HCT116 (cell line): ENCODE results near the gene NAA50. TPM values are rescaled to one million over a fixed set of nuclear protein-coding genes. Genes with fewer than 3 reads are reported as not detected.

Experiments used
- ATAC-seq: fragments of 200-7000 bp; cut with Tn5 transposase; 2 replicates; pipeline ENCODE4 v1.9.1; 2020; ENCODE audit warnings: mild to moderate bottlenecking, moderate library complexity
- BruUV-seq: library from RNA; stranded (reverse); fragments of 400-500 nt; replicated peaks from 2 replicates; lab custom pipeline; 2021; lab: Mats Ljungman, UMichigan
- CTCF ChIA-PET: fragments of 300-600 bp; sonication (Branson Sonifier 250); formaldehyde crosslinking; loops from one replicate; lab custom pipeline; 2021; ENCODE audit warnings: antibody characterized with exemption; lab: Charles Lee
- POLR2A ChIA-PET: fragments of 300-600, 350-600 bp; sonication (Branson Sonifier 250); formaldehyde crosslinking; loops from one replicate; lab custom pipeline; 2021; ENCODE audit warnings: antibody characterized with exemption; lab: Charles Lee
- RAD21 ChIA-PET, 2 experiments: fragments of 300-600 bp; sonication (Branson Sonifier 250); formaldehyde crosslinking; loops; one replicate each; lab custom pipeline; 2023; ENCODE audit warnings: low total read pairs in 2 of 2; ENCODE audit not compliant: uncharacterized antibody in 2 of 2, unreplicated experiment in 2 of 2, low non-redundant PET in 1 of 2; lab: Charles Lee
- DNase-seq: peaks from one replicate; pipeline ENCODE4 v3.0.0-alpha.2; 2010; ENCODE audit warnings: low read depth, low spot score
- H2AFZ ChIP-seq: fragments of 200-600 bp; shearing (Covaris generic), sonication (generic); 2 replicates; pipeline ENCODE4 v1.6.1; 2017; ENCODE audit warnings: low read depth, mixed run types, mixed read lengths, antibody characterized with exemption, low read length; ENCODE audit not compliant: poor library complexity, severe bottlenecking
- H3K27ac ChIP-seq: 2 replicates; pipeline ENCODE4 v1.5.1; 2012; ENCODE audit warnings: low read depth, low read length
- H3K27me3 ChIP-seq: fragments of 200-600 bp; sonication (generic); 2 replicates; pipeline ENCODE4 v1.6.1; 2016; ENCODE audit warnings: mixed run types, low read length, mixed read lengths; ENCODE audit not compliant: insufficient read depth
- H3K36me3 ChIP-seq, 2 experiments: fragments of 200-500 bp in 1 of 2; fragments of 200-600 bp in 1 of 2; sonication (Bioruptor generic) in 1 of 2; sonication (generic) in 1 of 2; 2 replicates each; pipeline versions ENCODE4 v1.5.1 to v1.6.1; 2014 to 2016; ENCODE audit warnings: low read length in 2 of 2, inconsistent platforms in 1 of 2, mixed read lengths in 1 of 2, mixed run types in 1 of 2; ENCODE audit not compliant: insufficient read depth in 2 of 2, control insufficient read depth in 1 of 2
- H3K4me1 ChIP-seq, 2 experiments: fragments of 200-600 bp in 1 of 2; sonication (generic) in 1 of 2; 2 replicates each; pipeline versions ENCODE4 v1.5.1 to v1.6.1; 2012 to 2017; ENCODE audit warnings: low read length in 2 of 2, inconsistent platforms in 1 of 2, mild to moderate bottlenecking in 1 of 2, mixed read lengths in 1 of 2, mixed run types in 1 of 2, moderate library complexity in 1 of 2; ENCODE audit not compliant: insufficient read depth in 2 of 2, control insufficient read depth in 1 of 2
- H3K4me2 ChIP-seq: fragments of 200-600 bp; sonication (generic); 2 replicates; pipeline ENCODE4 v1.6.1; 2017; ENCODE audit warnings: mixed run types, low read length, mixed read lengths
- H3K4me3 ChIP-seq, 2 experiments: fragments of 200-600 bp in 1 of 2; sonication (generic) in 1 of 2; replicated peaks in 1 of 2; 2 replicates each; pipeline ENCODE4 v1.5.1; 2011 to 2016; ENCODE audit warnings: low read length in 2 of 2, control low read depth in 1 of 2, low read depth in 1 of 2, mild to moderate bottlenecking in 1 of 2, mixed read lengths in 1 of 2, mixed run types in 1 of 2
- H3K79me2 ChIP-seq: fragments of 200-600 bp; sonication (generic); 2 replicates; pipeline ENCODE4 v1.6.1; 2017; ENCODE audit warnings: mild to moderate bottlenecking, mixed run types, low read length, moderate library complexity, mixed read lengths; ENCODE audit not compliant: insufficient read depth
- H3K9ac ChIP-seq: fragments of 200-600 bp; sonication (generic); 2 replicates; pipeline ENCODE4 v1.6.1; 2016; ENCODE audit warnings: low read length, mixed read lengths
- H3K9me2 ChIP-seq: fragments of 200-600 bp; sonication (generic), shearing (Covaris generic); 2 replicates; pipeline ENCODE4 v1.6.1; 2017; ENCODE audit warnings: mixed run types, mild to moderate bottlenecking, moderate library complexity; ENCODE audit not compliant: insufficient read depth
- H3K9me3 ChIP-seq, 2 experiments: fragments of 200-500 bp in 1 of 2; fragments of 200-600 bp in 1 of 2; sonication (Bioruptor generic) in 1 of 2; sonication (generic) in 1 of 2; 2 replicates each; pipeline ENCODE4 v1.6.1; 2014 to 2017; ENCODE audit warnings: low read length in 2 of 2, mixed read lengths in 2 of 2, inconsistent platforms in 1 of 2, low read depth in 1 of 2, mild to moderate bottlenecking in 1 of 2, mixed run types in 1 of 2, moderate library complexity in 1 of 2; ENCODE audit not compliant: control insufficient read depth in 1 of 2, insufficient read depth in 1 of 2
- H4K20me1 ChIP-seq: fragments of 200-600 bp; sonication (generic), shearing (Covaris generic); 2 replicates; pipeline ENCODE4 v1.6.1; 2017; ENCODE audit warnings: mixed run types, mild to moderate bottlenecking, moderate library complexity; ENCODE audit not compliant: insufficient read depth
- CBX3 ChIP-seq: IDR thresholded peaks from 2 replicates; pipeline ENCODE4 v1.6.1; 2012; ENCODE audit warnings: low read depth
- CTCF ChIP-seq, 3 experiments: fragments of 200-600 bp in 1 of 3; sonication (generic) in 1 of 3; IDR thresholded peaks in 2 of 3; conservative IDR thresholded peaks in 1 of 3; 2 replicates each; pipeline ENCODE4 v1.5.1; 2012 to 2017; ENCODE audit warnings: low read depth in 2 of 3, low read length in 2 of 3, antibody characterized with exemption in 1 of 3, borderline replicate concordance in 1 of 3, control low read depth in 1 of 3, mild to moderate bottlenecking in 1 of 3, mixed read lengths in 1 of 3, mixed run types in 1 of 3, moderate library complexity in 1 of 3; ENCODE audit not compliant: insufficient read depth in 1 of 3
- ELF1 ChIP-seq: IDR thresholded peaks from 2 replicates; pipeline ENCODE4 v1.6.1; 2012; ENCODE audit warnings: low read depth, borderline replicate concordance
- FOSL1 ChIP-seq: IDR thresholded peaks from 2 replicates; pipeline ENCODE4 v1.6.1; 2012; ENCODE audit warnings: low read depth
- POLR2AphosphoS5 ChIP-seq: IDR thresholded peaks from 2 replicates; pipeline ENCODE4 v1.6.1; 2011; ENCODE audit warnings: mild to moderate bottlenecking, low read depth, low read length, moderate library complexity
- SP1 ChIP-seq: IDR thresholded peaks from 2 replicates; pipeline ENCODE4 v1.6.1; 2012; ENCODE audit warnings: low read depth
- intact Hi-C: fragments of 100-400 bp; cut with micrococcal nuclease; formaldehyde crosslinking; loops from 2 replicates; pipeline ENCODE4 v1.10.0; 2022
- total RNA-seq: library from RNA; stranded (reverse); gene quantifications from one replicate; pipeline ENCODE4 v1.2.1, GENCODE V29; 2021; ENCODE audit not compliant: unreplicated experiment
- TF ChIP-seq, protein P1 (sequence below): IDR thresholded peaks from 2 replicates; pipeline ENCODE4 v1.6.1; 2012
- TF ChIP-seq, protein P2 (sequence below): IDR thresholded peaks from 2 replicates; pipeline ENCODE4 v1.6.1; 2012; ENCODE audit warnings: low read depth
- TF ChIP-seq, protein P3 (sequence below): IDR thresholded peaks from 2 replicates; pipeline ENCODE4 v1.6.1; 2012

NAA50 gene
- total RNA-seq, 1 experiment from 2014 or later: 233 TPM

- no peak for ATAC-seq
- TF ChIP-seq, protein P1, sequence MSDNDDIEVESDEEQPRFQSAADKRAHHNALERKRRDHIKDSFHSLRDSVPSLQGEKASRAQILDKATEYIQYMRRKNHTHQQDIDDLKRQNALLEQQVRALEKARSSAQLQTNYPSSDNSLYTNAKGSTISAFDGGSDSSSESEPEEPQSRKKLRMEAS: no peak
- TF ChIP-seq SP1 (no peak), CTCF (IDR thresholded peaks at IDR 0.05 in 2 of 3, conservative IDR thresholded peaks at IDR 0.05 in 1 of 3; ENCODE audit: borderline replicate concordance in 1 of 3, insufficient read depth in 1 of 3, low read depth in 2 of 3, low read length in 2 of 3) (no peak), FOSL1 (no peak), CBX3 (no peak), ELF1 (no peak), POLR2AphosphoS5 (no peak)
- TF ChIP-seq, protein P2, sequence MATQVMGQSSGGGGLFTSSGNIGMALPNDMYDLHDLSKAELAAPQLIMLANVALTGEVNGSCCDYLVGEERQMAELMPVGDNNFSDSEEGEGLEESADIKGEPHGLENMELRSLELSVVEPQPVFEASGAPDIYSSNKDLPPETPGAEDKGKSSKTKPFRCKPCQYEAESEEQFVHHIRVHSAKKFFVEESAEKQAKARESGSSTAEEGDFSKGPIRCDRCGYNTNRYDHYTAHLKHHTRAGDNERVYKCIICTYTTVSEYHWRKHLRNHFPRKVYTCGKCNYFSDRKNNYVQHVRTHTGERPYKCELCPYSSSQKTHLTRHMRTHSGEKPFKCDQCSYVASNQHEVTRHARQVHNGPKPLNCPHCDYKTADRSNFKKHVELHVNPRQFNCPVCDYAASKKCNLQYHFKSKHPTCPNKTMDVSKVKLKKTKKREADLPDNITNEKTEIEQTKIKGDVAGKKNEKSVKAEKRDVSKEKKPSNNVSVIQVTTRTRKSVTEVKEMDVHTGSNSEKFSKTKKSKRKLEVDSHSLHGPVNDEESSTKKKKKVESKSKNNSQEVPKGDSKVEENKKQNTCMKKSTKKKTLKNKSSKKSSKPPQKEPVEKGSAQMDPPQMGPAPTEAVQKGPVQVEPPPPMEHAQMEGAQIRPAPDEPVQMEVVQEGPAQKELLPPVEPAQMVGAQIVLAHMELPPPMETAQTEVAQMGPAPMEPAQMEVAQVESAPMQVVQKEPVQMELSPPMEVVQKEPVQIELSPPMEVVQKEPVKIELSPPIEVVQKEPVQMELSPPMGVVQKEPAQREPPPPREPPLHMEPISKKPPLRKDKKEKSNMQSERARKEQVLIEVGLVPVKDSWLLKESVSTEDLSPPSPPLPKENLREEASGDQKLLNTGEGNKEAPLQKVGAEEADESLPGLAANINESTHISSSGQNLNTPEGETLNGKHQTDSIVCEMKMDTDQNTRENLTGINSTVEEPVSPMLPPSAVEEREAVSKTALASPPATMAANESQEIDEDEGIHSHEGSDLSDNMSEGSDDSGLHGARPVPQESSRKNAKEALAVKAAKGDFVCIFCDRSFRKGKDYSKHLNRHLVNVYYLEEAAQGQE: no peak
- TF ChIP-seq, protein P3, sequence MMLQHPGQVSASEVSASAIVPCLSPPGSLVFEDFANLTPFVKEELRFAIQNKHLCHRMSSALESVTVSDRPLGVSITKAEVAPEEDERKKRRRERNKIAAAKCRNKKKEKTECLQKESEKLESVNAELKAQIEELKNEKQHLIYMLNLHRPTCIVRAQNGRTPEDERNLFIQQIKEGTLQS: no peak
- H3K27ac ChIP-seq: no peak overlapping the region
- H3K4me1 ChIP-seq: peaks cover 0 to under 1% of the 10 kb centered on the region in 2 experiments; a peak in 1 of 4 replicates
- H3K27me3 ChIP-seq: no peaks in the 10 kb centered on the region
- peaks cover 47% of the 10 kb centered on the region for H3K79me2 ChIP-seq
- no peak overlapping the region for H2AFZ ChIP-seq
- BruUV-seq: no TSS peak
- ChIA-PET CTCF (no interaction called here), RAD21 (no interaction called here), POLR2A (no interaction called here)
- intact Hi-C loops: no loop called here
- no peaks in the 10 kb centered on the region for H3K36me3 ChIP-seq
- DNase-seq: no peak
- H3K4me2 ChIP-seq: no peak overlapping the region
- no peaks in the 10 kb centered on the region; the same call in 1 of the 2 replicates for H4K20me1 ChIP-seq
- H3K9me2 ChIP-seq: no peaks in the 10 kb centered on the region
- H3K9ac ChIP-seq: no peak overlapping the region
- no peak overlapping the region for H3K4me3 ChIP-seq
- H3K9me3 ChIP-seq: no peaks in the 10 kb centered on the region
These were observed 7.4 kb upstream of the NAA50 start for GRCh38 chr3:113753376-113753985.
